ENCODE data around the gene GOLGA6L7. TPM values are rescaled to one million over a fixed set of nuclear protein-coding genes. Genes with fewer than 3 reads are reported as not detected.
"Not testable (repeated sequence)": the region's sequence is repeated elsewhere in the genome, so short reads cannot be mapped to it uniquely, and the experiment has no call there.

Gene GOLGA6L7
- total RNA-seq, 1 experiment from 2014 or later: not detected

- H3K4me3 ChIP-seq (ENCODE audit: insufficient read depth, low read depth, low read length); H3K36me3 ChIP-seq (replicated peaks; ENCODE audit: control insufficient read depth, insufficient read depth, low read length); H3K27me3 ChIP-seq (ENCODE audit: control insufficient read depth, insufficient read depth, low read length); DNase-seq: not testable (repeated sequence)
Measured at GRCh38 chr15:28798234-28798633, 50.2 kb downstream of the GOLGA6L7 start.

GRCh38 chr15:28794231-28794630 is 54.2 kb downstream of the GOLGA6L7 start:
- H3K27me3 ChIP-seq (ENCODE audit: control insufficient read depth, insufficient read depth, low read length); H3K4me3 ChIP-seq (ENCODE audit: insufficient read depth, low read depth, low read length); H3K36me3 ChIP-seq (replicated peaks; ENCODE audit: control insufficient read depth, insufficient read depth, low read length); DNase-seq: not testable (repeated sequence)

Other genes with a start within 250 kb of the GOLGA6L7 start
- not detected in 2 replicates for gene GOLGA8M, start 136.2 kb downstream of the GOLGA6L7 start, total RNA-seq (2014; rRNA removed; shearing (Covaris generic))
- 13.9 and 15.6 TPM in 2 replicates for gene APBA2, start 37.3 kb upstream of the GOLGA6L7 start, total RNA-seq (2014; rRNA removed; shearing (Covaris generic))